HepG2 (cell line): Measurements from ENCODE around the gene BAHCC1. TPM values are rescaled to one million over a fixed set of nuclear protein-coding genes. Genes with fewer than 3 reads are reported as not detected.

Experiments used
- GZF1 ChIP-seq: sonication (generic); formaldehyde crosslinking; IDR thresholded peaks from 2 replicates; pipeline ENCODE4 v1.5.1; 2020; ENCODE audit warnings: mild to moderate bottlenecking, missing genetic modification reagents
- HES4 ChIP-seq: sonication (generic); formaldehyde crosslinking; IDR thresholded peaks from 2 replicates; pipeline ENCODE4 v1.9.0; 2021; ENCODE audit warnings: mild to moderate bottlenecking, missing genetic modification reagents, borderline replicate concordance
- HIC2 ChIP-seq: sonication (generic); formaldehyde crosslinking; IDR thresholded peaks from 2 replicates; pipeline ENCODE4 v1.9.0; 2022; ENCODE audit warnings: low read depth, missing genetic modification reagents
- HNRNPLL ChIP-seq: fragments of 200-400 bp; formaldehyde crosslinking; IDR thresholded peaks from 2 replicates; pipeline ENCODE4 v1.6.1; 2017; ENCODE audit warnings: mild to moderate bottlenecking, low read depth, low read length; ENCODE audit not compliant: poor library complexity, severe bottlenecking
- PCBP1 ChIP-seq: fragments of 200-400 bp; formaldehyde crosslinking; IDR thresholded peaks from 2 replicates; pipeline ENCODE4 v1.6.1; 2017; ENCODE audit warnings: mild to moderate bottlenecking, low read depth, low read length, borderline replicate concordance
- REPIN1 ChIP-seq: sonication (generic); formaldehyde crosslinking; IDR thresholded peaks from 2 replicates; pipeline ENCODE4 v1.8.0; 2022; ENCODE audit warnings: missing genetic modification reagents, low read depth, mild to moderate bottlenecking, borderline replicate concordance
- ZFP36L1 ChIP-seq: sonication (generic); formaldehyde crosslinking; IDR thresholded peaks from 2 replicates; pipeline ENCODE4 v1.8.0; 2022; ENCODE audit warnings: mild to moderate bottlenecking, missing genetic modification reagents, moderate library complexity
- ZFP91 ChIP-seq: sonication (generic); formaldehyde crosslinking; IDR thresholded peaks from 2 replicates; pipeline ENCODE4 v1.9.0; 2022; ENCODE audit warnings: missing genetic modification reagents, mild to moderate bottlenecking, borderline replicate concordance
- ZNF543 ChIP-seq: sonication (generic); formaldehyde crosslinking; IDR thresholded peaks from 2 replicates; pipeline ENCODE4 v1.4.0; 2020; ENCODE audit warnings: mild to moderate bottlenecking, missing genetic modification reagents
- ZNF605 ChIP-seq: sonication (generic); formaldehyde crosslinking; IDR thresholded peaks from 2 replicates; pipeline ENCODE4 v1.8.0; 2022; ENCODE audit warnings: mild to moderate bottlenecking, missing genetic modification reagents
- ZNF879 ChIP-seq: sonication (generic); formaldehyde crosslinking; IDR thresholded peaks from 2 replicates; pipeline ENCODE4 v1.8.1; 2023; ENCODE audit warnings: missing genetic modification reagents
- polyA plus RNA-seq, 8 experiments: library from polyadenylated mRNA; depleted of rRNA in 3 of 8; stranded (reverse) in 7 of 8; unstranded in 1 of 8; fragments of >200 nt; fragmentation: Illumina TruSeq in 4 of 8; extraction: Trizol in 4 of 8; gene quantifications; 2 replicates each; pipeline versions ENCODE4 v1.2.1 to v1.2.3, GENCODE V29; 2011 to 2016; ENCODE audit warnings: low read depth in 4 of 8, missing spikeins in 1 of 8, mixed read lengths in 1 of 8; ENCODE audit not compliant: insufficient read depth in 1 of 8
- total RNA-seq, 5 experiments: library from RNA; depleted of rRNA; stranded (reverse); fragments of >200 nt; fragmentation: Illumina TruSeq; extraction: Trizol; gene quantifications; 2 replicates each; pipeline ENCODE4 v1.2.3, GENCODE V29; 2016; ENCODE audit warnings: low read depth in 1 of 5

Gene BAHCC1
- total and polyA plus RNA-seq, 2 of the 13 experiments (the other 11 are each of a cell fraction or from before 2014, with no cell fraction given) = 1.4 to 1.7 TPM

- TF ChIP-seq ZFP36L1 (CRISPR knock-in tag) = no peak
- TF ChIP-seq ZFP91 = peak; percentile 27; the same call in 1 of the 2 replicates
- no peak for TF ChIP-seq HES4 (CRISPR knock-in tag)
- no peak for TF ChIP-seq ZNF543
- TF ChIP-seq HNRNPLL = peak; percentile 24
- TF ChIP-seq PCBP1 = 0 out of 2 replicates have a peak, but pooled peaks have one; percentile 66
- 0 out of 2 replicates have a peak, but pooled peaks have one; percentile 37 for TF ChIP-seq REPIN1 (CRISPR knock-in tag)
- TF ChIP-seq ZNF879 (CRISPR knock-in tag) = no peak
- TF ChIP-seq ZNF605 (CRISPR knock-in tag) = no peak
- no peak for TF ChIP-seq GZF1
- no peak for TF ChIP-seq HIC2 (CRISPR knock-in tag)
Measured at GRCh38 chr17:81440511-81441244, 45.4 kb downstream of the BAHCC1 start (continued).
